ENCODE data around the gene FAM180A. TPM values are rescaled to one million over a fixed set of nuclear protein-coding genes. Genes with fewer than 3 reads are reported as not detected.

Gene FAM180A
- total and polyA plus RNA-seq, 2 experiments from 2014 or later: not detected

DNA sequence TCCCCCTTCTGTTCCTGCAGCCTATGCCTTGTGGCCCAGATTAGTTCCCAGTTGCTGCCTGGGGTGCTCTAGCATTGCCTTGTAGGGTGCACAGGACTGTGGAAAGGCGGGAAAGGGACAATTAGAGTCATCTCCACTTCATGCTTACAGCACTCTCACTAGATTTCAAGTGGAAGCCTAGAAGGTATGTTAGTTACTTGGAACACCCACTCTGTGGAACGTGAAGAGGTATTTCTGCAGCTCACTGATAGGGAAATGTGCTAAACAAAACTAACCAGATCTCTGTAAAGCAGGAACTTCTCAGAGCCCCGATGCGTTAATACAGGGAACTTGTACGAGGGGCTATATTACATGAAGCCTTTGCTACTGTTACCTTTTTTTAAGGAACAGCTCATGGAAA is 66.9 kb downstream of the FAM180A start:
- H3K4me3 Mint-ChIP-seq: no peak overlapping the region
- H3K27ac ChIP-seq (ENCODE audit: low read depth): no peak overlapping the region
- no peaks in the 10 kb centered on the region for H3K27me3 ChIP-seq (ENCODE audit: insufficient read depth)
- peaks cover 8% of the 10 kb centered on the region; the same call in 2 of the 3 replicates for H3K4me1 Mint-ChIP-seq
- TF ChIP-seq CREB1 (CRISPR knock-in tag; IDR thresholded peaks at IDR 0.05; ENCODE audit: low read depth) (no peak), JUNB (IDR thresholded peaks at IDR 0.05; ENCODE audit: unreplicated experiment) (no peak), NANOG (IDR thresholded peaks at IDR 0.05; ENCODE audit: borderline replicate concordance) (no peak)
- TF ChIP-seq, protein P1, sequence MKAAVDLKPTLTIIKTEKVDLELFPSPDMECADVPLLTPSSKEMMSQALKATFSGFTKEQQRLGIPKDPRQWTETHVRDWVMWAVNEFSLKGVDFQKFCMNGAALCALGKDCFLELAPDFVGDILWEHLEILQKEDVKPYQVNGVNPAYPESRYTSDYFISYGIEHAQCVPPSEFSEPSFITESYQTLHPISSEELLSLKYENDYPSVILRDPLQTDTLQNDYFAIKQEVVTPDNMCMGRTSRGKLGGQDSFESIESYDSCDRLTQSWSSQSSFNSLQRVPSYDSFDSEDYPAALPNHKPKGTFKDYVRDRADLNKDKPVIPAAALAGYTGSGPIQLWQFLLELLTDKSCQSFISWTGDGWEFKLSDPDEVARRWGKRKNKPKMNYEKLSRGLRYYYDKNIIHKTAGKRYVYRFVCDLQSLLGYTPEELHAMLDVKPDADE (IDR thresholded peaks at IDR 0.05): no peak
- H4K20me1 ChIP-seq (replicated peaks; ENCODE audit: insufficient read depth): no peaks in the 10 kb centered on the region; the same call in 1 of the 2 replicates
- DNase-seq (ENCODE audit: low spot score) (no peak), ATAC-seq (no peak)
- H2AFZ ChIP-seq: no peak overlapping the region
- peaks cover 3% of the 10 kb centered on the region; the same call in 1 of the 2 replicates for H3K4me1 ChIP-seq (ENCODE audit: insufficient read depth)
- H3K4me3 ChIP-seq: no peak overlapping the region
- H3F3A ChIP-seq (replicated peaks; ENCODE audit: low read depth): no peaks in the 10 kb centered on the region
- no peaks in the 10 kb centered on the region; the same call in 2 of the 3 replicates for H3K36me3 Mint-ChIP-seq (ENCODE audit: low read depth)
- peaks cover 5% of the 10 kb centered on the region; the same call in 1 of the 2 replicates for H3K79me2 ChIP-seq (replicated peaks; ENCODE audit: insufficient read depth)
- no peak overlapping the region for H3K27ac Mint-ChIP-seq
- no peaks in the 10 kb centered on the region for H3K9me2 ChIP-seq (ENCODE audit: insufficient read depth)
- no peaks in the 10 kb centered on the region for H3K36me3 ChIP-seq (ENCODE audit: insufficient read depth)
- no peak overlapping the region for H3K4me2 ChIP-seq
- peaks cover 6% of the 10 kb centered on the region for H3K27me3 Mint-ChIP-seq (ENCODE audit: insufficient read depth, low read depth, poor library complexity)
- H3K9me3 Mint-ChIP-seq: no peaks in the 10 kb centered on the region

Other genes starting within 250 kb of the FAM180A start
- gene CNOT4, start 238.7 kb downstream of the FAM180A start, total RNA-seq (2014; rRNA removed; shearing (Covaris generic)): 18.9 and 21.2 TPM in 2 replicates
- 22.8 and 26.2 TPM in 2 replicates for gene CNOT4, start 238.7 kb downstream of the FAM180A start, polyA plus RNA-seq (2016; fragmentation: Nextera tagmentation; extraction: Ambion mirVana)
- gene NUP205, start 190.9 kb downstream of the FAM180A start, total RNA-seq (2014; rRNA removed; shearing (Covaris generic)): 193 and 212 TPM in 2 replicates
- gene NUP205, start 190.9 kb downstream of the FAM180A start, polyA plus RNA-seq (2016; fragmentation: Nextera tagmentation; extraction: Ambion mirVana): 150 and 152 TPM in 2 replicates
- 23.0 and 25.1 TPM in 2 replicates for gene STMP1, start 86.3 kb downstream of the FAM180A start, total RNA-seq (2014; rRNA removed; shearing (Covaris generic))
- 71.8 and 78.4 TPM in 2 replicates for gene STMP1, start 86.3 kb downstream of the FAM180A start, polyA plus RNA-seq (2016; fragmentation: Nextera tagmentation; extraction: Ambion mirVana)
- gene SLC13A4, start 20.6 kb downstream of the FAM180A start, total RNA-seq (2014; rRNA removed; shearing (Covaris generic)): 1.7 and 2.4 TPM in 2 replicates
- gene SLC13A4, start 20.6 kb downstream of the FAM180A start, polyA plus RNA-seq (2016; fragmentation: Nextera tagmentation; extraction: Ambion mirVana): 2.3 TPM in 2 replicates
- gene MTPN, start 228.5 kb upstream of the FAM180A start, total RNA-seq (2014; rRNA removed; shearing (Covaris generic)): 90.3 and 100 TPM in 2 replicates
- gene MTPN, start 228.5 kb upstream of the FAM180A start, polyA plus RNA-seq (2016; fragmentation: Nextera tagmentation; extraction: Ambion mirVana): 83.7 and 87.7 TPM in 2 replicates